Stimulated activated CD4-positive, alpha-beta T cell treated with anti-CD3 and anti-CD28 coated beads, Interleukin-4, amount 100 ng/mL, for 48 hours (primary cell): ENCODE results near the gene ZDHHC1.

Source experiments
- DNase-seq, 2 donors: peaks; one replicate each; pipeline ENCODE4 v3.0.0-alpha.2; 2020; ENCODE audit warnings: low read depth in 2 of 2

Gene ZDHHC1

GRCh38 chr16:67409631-67410030 is 6.6 kb downstream of the ZDHHC1 start:
- DNase-seq: no peak

- no peak for DNase-seq
Observed at GRCh38 chr16:67407788-67408452, 8.4 kb downstream of the ZDHHC1 start.

GRCh38 chr16:67407176-67407787 is 9.0 kb downstream of the ZDHHC1 start:
- DNase-seq: no peak

GRCh38 chr16:67406111-67406971 is 9.9 kb downstream of the ZDHHC1 start:
- no peak for DNase-seq

GRCh38 chr16:67405336-67405735 is 10.9 kb downstream of the ZDHHC1 start:
- no peak for DNase-seq

- DNase-seq: no peak
Observed at GRCh38 chr16:67404740-67405226, 11.5 kb downstream of the ZDHHC1 start.

GRCh38 chr16:67403976-67404555 is 12.2 kb downstream of the ZDHHC1 start:
- no peak for DNase-seq

- no peak for DNase-seq
Observed at GRCh38 chr16:67400901-67401300, 15.4 kb downstream of the ZDHHC1 start.

GRCh38 chr16:67399749-67400704 is 16.2 kb downstream of the ZDHHC1 start:
- no peak for DNase-seq

- peak; percentile 43 to 54 for DNase-seq
Observed at GRCh38 chr16:67399218-67399733, 17.0 kb downstream of the ZDHHC1 start.

GRCh38 chr16:67398546-67399217 is 17.6 kb downstream of the ZDHHC1 start:
- no peak for DNase-seq

- no peak for DNase-seq
Observed at GRCh38 chr16:67397812-67398545, 18.3 kb downstream of the ZDHHC1 start.

GRCh38 chr16:67397036-67397801 is 19.1 kb downstream of the ZDHHC1 start:
- DNase-seq: no peak

GRCh38 chr16:67396159-67397035 is 19.9 kb downstream of the ZDHHC1 start:
- DNase-seq: no peak

- DNase-seq: no peak
Observed at GRCh38 chr16:67395458-67396158, 20.7 kb downstream of the ZDHHC1 start.

GRCh38 chr16:67395105-67395457 is 21.2 kb downstream of the ZDHHC1 start:
- no peak for DNase-seq
